HEK293T (cell line): ENCODE data around the gene DECR2.

Experiments
- CTCF ChIA-PET: fragments of 350-600 bp; formaldehyde crosslinking; extraction: SDS; loops from one replicate; lab custom pipeline; 2021; ENCODE audit warnings: antibody characterized with exemption, inconsistent platforms; lab: Yijun Ruan, JAX
- POLR2A ChIA-PET: fragments of 350-600 bp; formaldehyde crosslinking; extraction: SDS; loops from one replicate; lab custom pipeline; 2020; ENCODE audit warnings: antibody characterized with exemption, inconsistent platforms; lab: Yijun Ruan, JAX
- DNase-seq: peaks from one replicate; pipeline ENCODE4 v3.0.0; 2012; ENCODE audit warnings: mixed read lengths; ENCODE audit errors: extremely low spot score
- ARNT ChIP-seq: fragments of 450-650 bp; IDR thresholded peaks from 2 replicates; pipeline ENCODE4 v1.6.1; 2017; ENCODE audit warnings: mild to moderate bottlenecking
- BHLHE40 ChIP-seq: fragments of 450-650 bp; IDR thresholded peaks from 2 replicates; pipeline ENCODE4 v1.6.1; 2016; ENCODE audit warnings: mild to moderate bottlenecking, moderate library complexity, borderline replicate concordance
- CTBP1 ChIP-seq: fragments of 450-650 bp; IDR thresholded peaks from 2 replicates; pipeline ENCODE4 v1.6.1; 2016; ENCODE audit warnings: borderline replicate concordance
- ELF4 ChIP-seq: fragments of 450-650 bp; IDR thresholded peaks from 2 replicates; pipeline ENCODE4 v1.6.1; 2017; ENCODE audit warnings: antibody characterized with exemption
- FOXA1 ChIP-seq: fragments of 450-650 bp; IDR thresholded peaks from 2 replicates; pipeline ENCODE4 v1.6.1; 2016; ENCODE audit warnings: mild to moderate bottlenecking
- FOXK2 ChIP-seq: fragments of 450-650 bp; IDR thresholded peaks from 2 replicates; pipeline ENCODE4 v1.6.1; 2016; ENCODE audit warnings: mild to moderate bottlenecking
- FOXM1 ChIP-seq: fragments of 450-650 bp; IDR thresholded peaks from 2 replicates; pipeline ENCODE4 v1.6.1; 2017; ENCODE audit warnings: mild to moderate bottlenecking, borderline replicate concordance
- HDGF ChIP-seq: fragments of 450-650 bp; IDR thresholded peaks from 2 replicates; pipeline ENCODE4 v1.6.1; 2017; ENCODE audit warnings: antibody characterized with exemption, borderline replicate concordance
- L3MBTL2 ChIP-seq: fragments of 450-650 bp; conservative IDR thresholded peaks from 2 replicates; pipeline ENCODE4 v1.6.1; 2016; ENCODE audit warnings: mild to moderate bottlenecking
- LEF1 ChIP-seq: fragments of 450-650 bp; IDR thresholded peaks from 2 replicates; pipeline ENCODE4 v1.6.1; 2017; ENCODE audit warnings: mild to moderate bottlenecking, borderline replicate concordance
- NFRKB ChIP-seq: fragments of 450-650 bp; IDR thresholded peaks from 2 replicates; pipeline ENCODE4 v1.6.1; 2016; ENCODE audit warnings: mild to moderate bottlenecking, moderate library complexity
- PKNOX1 ChIP-seq: fragments of 450-650 bp; IDR thresholded peaks from 2 replicates; pipeline ENCODE4 v1.6.1; 2016
- SP1 ChIP-seq: fragments of 450-650 bp; IDR thresholded peaks from 2 replicates; pipeline ENCODE4 v1.6.1; 2017
- SUZ12 ChIP-seq: fragments of 450-650 bp; IDR thresholded peaks from 2 replicates; pipeline ENCODE4 v1.6.1; 2016; ENCODE audit warnings: mild to moderate bottlenecking
- TARDBP ChIP-seq: fragments of 450-650 bp; IDR thresholded peaks from 2 replicates; pipeline ENCODE4 v1.6.1; 2016
- ZNF384 ChIP-seq: fragments of 450-650 bp; IDR thresholded peaks from 2 replicates; pipeline ENCODE4 v1.6.1; 2016

DECR2 gene

GRCh38 chr16:371515-372301 lies 30.0 kb upstream of the DECR2 start:
- TF ChIP-seq SUZ12, result no peak
- ChIA-PET CTCF (interaction anchor here (1.6 kb wide), 1 partner anchor 9 kb away, joined by 6 read pairs; no protein-coding TSS in a partner anchor), POLR2A (interaction anchor here (1.6 to 2.2 kb wide), 3 partner anchors 10 to 29 kb away, joined by 4 to 17 read pairs (median 4); partner anchors contain the start of gene PGAP6)
- no peak for DNase-seq

GRCh38 chr16:372302-372983 lies 29.2 kb upstream of the DECR2 start:
- ChIA-PET POLR2A (no interaction called here), CTCF (no interaction called here)
- no peak for DNase-seq
- TF ChIP-seq LEF1 (no peak), BHLHE40 (no peak), SP1 (no peak), FOXA1 (no peak), SUZ12 (no peak), ELF4 (no peak), L3MBTL2 (no peak)

GRCh38 chr16:373020-373598 lies 28.6 kb upstream of the DECR2 start:
- CTCF ChIA-PET, result no interaction called here

GRCh38 chr16:373848-374615 lies 27.7 kb upstream of the DECR2 start:
- POLR2A ChIA-PET, result no interaction called here
- DNase-seq, result no peak
- CTCF ChIA-PET, result no interaction called here
- TF ChIP-seq LEF1, result no peak
- TF ChIP-seq NFRKB, result no peak
- TF ChIP-seq L3MBTL2, result no peak
- TF ChIP-seq HDGF, result no peak
- TF ChIP-seq CTBP1, result no peak
- no peak for TF ChIP-seq PKNOX1
- no peak for TF ChIP-seq ELF4
- TF ChIP-seq SP1, result no peak
- TF ChIP-seq FOXA1, result no peak
- no peak for TF ChIP-seq TARDBP
- TF ChIP-seq BHLHE40, result no peak
- TF ChIP-seq SUZ12, result no peak
- TF ChIP-seq ZNF384, result no peak
- TF ChIP-seq ARNT, result no peak
- TF ChIP-seq FOXK2, result no peak

More at GRCh38 chr16:373020-373598, 28.6 kb upstream of the DECR2 start:
- TF ChIP-seq FOXM1 (no peak), ZNF384 (no peak), HDGF (no peak), SUZ12 (no peak), SP1 (no peak), CTBP1 (no peak), TARDBP (no peak), ELF4 (no peak), PKNOX1 (no peak), LEF1 (no peak), ARNT (no peak), BHLHE40 (no peak), FOXK2 (no peak), L3MBTL2 (no peak)
- POLR2A ChIA-PET, result no interaction called here
- no peak for DNase-seq

- no peak for TF ChIP-seq NFRKB
- no peak for TF ChIP-seq ELF4
- TF ChIP-seq FOXA1, result no peak
- TF ChIP-seq FOXM1, result no peak
- no peak for TF ChIP-seq BHLHE40
- no peak for TF ChIP-seq L3MBTL2
- no peak for TF ChIP-seq PKNOX1
- TF ChIP-seq HDGF, result no peak
- CTCF ChIA-PET, result no interaction called here
- POLR2A ChIA-PET, result no interaction called here
Measured at GRCh38 chr16:374616-374926, 27.1 kb upstream of the DECR2 start.

More at GRCh38 chr16:374616-374926, 27.1 kb upstream of the DECR2 start:
- no peak for DNase-seq
